WTC11 (cell line): ENCODE results near the gene GLT1D1. TPM values are rescaled to one million over a fixed set of nuclear protein-coding genes. Genes with fewer than 3 reads are reported as not detected.

Experiments used
- ATAC-seq: fragments of 200-7000 bp; cut with Tn5 transposase; 2 replicates; pipeline ENCODE4 v1.10.0; 2021; ENCODE audit warnings: mild to moderate bottlenecking, moderate library complexity
- CTCF ChIA-PET: fragments of 300-600 bp; sonication (Branson Sonifier 250); formaldehyde crosslinking; loops from one replicate; lab custom pipeline; 2021; ENCODE audit warnings: antibody characterized with exemption; lab: Charles Lee
- POLR2A ChIA-PET: fragments of 350-600 bp; sonication (Branson Sonifier 250); formaldehyde crosslinking; loops from one replicate; lab custom pipeline; 2021; ENCODE audit warnings: antibody characterized with exemption; lab: Charles Lee
- DNase-seq: peaks from one replicate; pipeline ENCODE4 v3.0.0; 2021; ENCODE audit warnings: low spot score
- H3K27ac Mint-ChIP-seq: 2 replicates; pipeline ENCODE4 v1.8.0; 2021; ENCODE audit warnings: mixed read lengths
- H3K27me3 Mint-ChIP-seq: 2 replicates; pipeline ENCODE4 v1.8.0; 2021; ENCODE audit warnings: low read depth, mild to moderate bottlenecking, moderate library complexity, mixed read lengths
- H3K36me3 Mint-ChIP-seq: 2 replicates; pipeline ENCODE4 v1.8.0; 2021; ENCODE audit warnings: mixed read lengths
- H3K4me1 Mint-ChIP-seq: 2 replicates; pipeline ENCODE4 v1.8.0; 2022; ENCODE audit warnings: mixed read lengths
- H3K4me3 Mint-ChIP-seq: 2 replicates; pipeline ENCODE4 v1.8.0; 2021; ENCODE audit warnings: mild to moderate bottlenecking, moderate library complexity, mixed read lengths
- H3K9me3 Mint-ChIP-seq: 2 replicates; pipeline ENCODE4 v1.8.0; 2021; ENCODE audit warnings: mixed read lengths
- CBFB ChIP-seq: sonication (generic); formaldehyde crosslinking; IDR thresholded peaks from 2 replicates; pipeline ENCODE4 v1.8.1; 2022; ENCODE audit warnings: mild to moderate bottlenecking, low read depth, missing genetic modification reagents
- CREB1 ChIP-seq: sonication (generic); formaldehyde crosslinking; IDR thresholded peaks from 2 replicates; pipeline ENCODE4 v1.8.0; 2023; ENCODE audit warnings: mild to moderate bottlenecking, missing genetic modification reagents
- EMX1 ChIP-seq: fragments of 250-450 bp; sonication (Bioruptor Pico); IDR thresholded peaks from 2 replicates; pipeline ENCODE4 v1.8.0; 2021; ENCODE audit warnings: mild to moderate bottlenecking
- ESRRA ChIP-seq: sonication (generic); formaldehyde crosslinking; IDR thresholded peaks from 2 replicates; pipeline ENCODE4 v1.8.1; 2022; ENCODE audit warnings: mild to moderate bottlenecking, missing genetic modification reagents, borderline replicate concordance
- FOXK1 ChIP-seq: sonication (generic); formaldehyde crosslinking; IDR thresholded peaks from 2 replicates; pipeline ENCODE4 v1.8.0; 2022; ENCODE audit warnings: mild to moderate bottlenecking, moderate library complexity, missing genetic modification reagents
- GTF2I ChIP-seq: fragments of 250-450 bp; sonication (Bioruptor Pico); conservative IDR thresholded peaks from 2 replicates; pipeline ENCODE4 v1.4.0; 2021; ENCODE audit warnings: mild to moderate bottlenecking
- IRF1 ChIP-seq: sonication (generic); formaldehyde crosslinking; IDR thresholded peaks from 2 replicates; pipeline ENCODE4 v1.8.0; 2023; ENCODE audit warnings: missing genetic modification reagents
- MYBL2 ChIP-seq: sonication (generic); formaldehyde crosslinking; IDR thresholded peaks from 2 replicates; pipeline ENCODE4 v1.8.1; 2023; ENCODE audit warnings: mild to moderate bottlenecking, moderate library complexity, missing genetic modification reagents
- NR3C1 ChIP-seq: sonication (generic); formaldehyde crosslinking; conservative IDR thresholded peaks from 2 replicates; pipeline ENCODE4 v1.8.1; 2023; ENCODE audit warnings: low read depth, mild to moderate bottlenecking, missing genetic modification reagents
- OVOL2 ChIP-seq: fragments of 250-450 bp; sonication (Bioruptor Pico); IDR thresholded peaks from 2 replicates; pipeline ENCODE4 v1.9.0; 2021; ENCODE audit warnings: mild to moderate bottlenecking, borderline replicate concordance
- RELA ChIP-seq: sonication (generic); formaldehyde crosslinking; IDR thresholded peaks from 2 replicates; pipeline ENCODE4 v1.8.1; 2022; ENCODE audit warnings: missing genetic modification reagents, mild to moderate bottlenecking, borderline replicate concordance
- RORB ChIP-seq: fragments of 250-450 bp; sonication (Bioruptor Pico); IDR thresholded peaks from 2 replicates; pipeline ENCODE4 v1.9.0; 2021; ENCODE audit warnings: mild to moderate bottlenecking
- USF2 ChIP-seq: sonication (generic); formaldehyde crosslinking; IDR thresholded peaks from 2 replicates; pipeline ENCODE4 v1.8.1; 2023; ENCODE audit warnings: mild to moderate bottlenecking, missing genetic modification reagents, moderate library complexity
- ZNF416 ChIP-seq: fragments of 250-450 bp; sonication (Bioruptor Pico); IDR thresholded peaks from 2 replicates; pipeline ENCODE4 v1.9.0; 2021; ENCODE audit warnings: mild to moderate bottlenecking, inconsistent platforms
- ZNF425 ChIP-seq: fragments of 250-450 bp; sonication (Bioruptor Pico); conservative IDR thresholded peaks from 2 replicates; pipeline ENCODE4 v1.9.0; 2021; ENCODE audit warnings: mild to moderate bottlenecking
- ZNF532 ChIP-seq: fragments of 250-450 bp; sonication (Bioruptor Pico); IDR thresholded peaks from 2 replicates; pipeline ENCODE4 v1.9.0; 2021; ENCODE audit warnings: mild to moderate bottlenecking, borderline replicate concordance
- ZNF671 ChIP-seq: fragments of 250-450 bp; sonication (Bioruptor Pico); IDR thresholded peaks from 2 replicates; pipeline ENCODE4 v1.8.0; 2021; ENCODE audit warnings: mild to moderate bottlenecking
- total RNA-seq: library from RNA; stranded (reverse); gene quantifications from 3 replicates; pipeline ENCODE4 v1.2.3, GENCODE V29; 2021
- TF ChIP-seq, protein P1 (sequence below): sonication (generic); formaldehyde crosslinking; IDR thresholded peaks from 2 replicates; pipeline ENCODE4 v1.8.1; 2023; ENCODE audit warnings: mild to moderate bottlenecking, missing genetic modification reagents, borderline replicate concordance
- TF ChIP-seq, protein P2 (sequence below): fragments of 250-450 bp; sonication (Bioruptor Pico); IDR thresholded peaks from 2 replicates; pipeline ENCODE4 v2.1.2; 2022; ENCODE audit warnings: mild to moderate bottlenecking, moderate library complexity

The GLT1D1 gene
- total RNA-seq, 1 experiment from 2014 or later = 1.5 TPM

DNA sequence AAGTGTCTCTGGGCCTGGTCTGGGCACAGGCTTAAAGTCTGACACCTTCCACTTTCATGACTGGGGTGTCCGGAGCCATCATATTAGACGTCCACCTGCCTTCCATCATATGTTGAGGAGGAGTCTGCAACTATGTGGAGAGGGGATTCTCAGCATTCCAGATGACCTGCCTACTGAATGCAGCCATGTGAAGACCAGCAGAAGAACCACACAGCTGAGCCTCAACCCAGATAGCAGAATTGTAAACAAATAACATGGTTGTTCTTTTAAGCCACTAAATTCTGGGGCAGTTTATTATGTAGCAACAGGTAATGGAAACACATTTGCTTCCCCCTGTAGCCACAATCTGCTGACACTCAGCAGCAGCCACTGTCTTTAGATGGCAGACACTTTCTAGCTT is 25.6 kb upstream of the GLT1D1 start (continued):
- TF ChIP-seq, protein P1, sequence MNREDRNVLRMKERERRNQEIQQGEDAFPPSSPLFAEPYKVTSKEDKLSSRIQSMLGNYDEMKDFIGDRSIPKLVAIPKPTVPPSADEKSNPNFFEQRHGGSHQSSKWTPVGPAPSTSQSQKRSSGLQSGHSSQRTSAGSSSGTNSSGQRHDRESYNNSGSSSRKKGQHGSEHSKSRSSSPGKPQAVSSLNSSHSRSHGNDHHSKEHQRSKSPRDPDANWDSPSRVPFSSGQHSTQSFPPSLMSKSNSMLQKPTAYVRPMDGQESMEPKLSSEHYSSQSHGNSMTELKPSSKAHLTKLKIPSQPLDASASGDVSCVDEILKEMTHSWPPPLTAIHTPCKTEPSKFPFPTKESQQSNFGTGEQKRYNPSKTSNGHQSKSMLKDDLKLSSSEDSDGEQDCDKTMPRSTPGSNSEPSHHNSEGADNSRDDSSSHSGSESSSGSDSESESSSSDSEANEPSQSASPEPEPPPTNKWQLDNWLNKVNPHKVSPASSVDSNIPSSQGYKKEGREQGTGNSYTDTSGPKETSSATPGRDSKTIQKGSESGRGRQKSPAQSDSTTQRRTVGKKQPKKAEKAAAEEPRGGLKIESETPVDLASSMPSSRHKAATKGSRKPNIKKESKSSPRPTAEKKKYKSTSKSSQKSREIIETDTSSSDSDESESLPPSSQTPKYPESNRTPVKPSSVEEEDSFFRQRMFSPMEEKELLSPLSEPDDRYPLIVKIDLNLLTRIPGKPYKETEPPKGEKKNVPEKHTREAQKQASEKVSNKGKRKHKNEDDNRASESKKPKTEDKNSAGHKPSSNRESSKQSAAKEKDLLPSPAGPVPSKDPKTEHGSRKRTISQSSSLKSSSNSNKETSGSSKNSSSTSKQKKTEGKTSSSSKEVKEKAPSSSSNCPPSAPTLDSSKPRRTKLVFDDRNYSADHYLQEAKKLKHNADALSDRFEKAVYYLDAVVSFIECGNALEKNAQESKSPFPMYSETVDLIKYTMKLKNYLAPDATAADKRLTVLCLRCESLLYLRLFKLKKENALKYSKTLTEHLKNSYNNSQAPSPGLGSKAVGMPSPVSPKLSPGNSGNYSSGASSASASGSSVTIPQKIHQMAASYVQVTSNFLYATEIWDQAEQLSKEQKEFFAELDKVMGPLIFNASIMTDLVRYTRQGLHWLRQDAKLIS (CRISPR knock-in tag) = no peak

DNA sequence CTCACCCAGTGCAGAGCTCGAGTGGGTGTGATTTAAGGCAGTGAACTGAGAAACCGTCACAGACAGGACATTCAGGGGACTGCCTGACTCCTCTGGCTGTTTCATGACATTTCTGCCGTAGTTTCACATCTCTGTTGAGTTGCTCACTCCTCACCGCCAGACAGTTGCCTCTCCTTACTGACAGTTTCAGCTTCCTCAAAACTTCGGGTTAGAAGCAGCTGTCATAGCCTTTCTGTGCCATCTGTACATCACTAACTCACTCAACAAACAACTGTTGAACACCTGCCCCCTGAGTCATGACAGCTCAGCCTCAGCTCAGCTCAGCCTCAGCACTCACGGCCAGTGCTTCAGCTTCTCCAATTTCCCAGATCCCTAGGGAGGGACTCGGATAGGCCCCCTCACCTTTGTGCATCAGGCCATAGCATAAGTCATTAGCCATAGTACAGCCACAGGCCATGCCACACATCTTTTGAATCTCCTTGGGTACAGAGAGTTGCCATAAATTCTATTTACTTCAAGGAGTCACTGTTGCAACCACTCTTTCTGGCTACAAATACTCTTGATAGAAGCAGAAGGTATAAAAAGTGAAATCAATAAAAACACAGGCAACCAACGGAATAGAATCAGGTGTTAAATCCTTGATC is 23.3 kb upstream of the GLT1D1 start:
- POLR2A ChIA-PET = no interaction called here
- peaks cover 47% of the 10 kb centered on the region for H3K36me3 Mint-ChIP-seq
- H3K4me1 Mint-ChIP-seq = no peaks in the 10 kb centered on the region
- H3K9me3 Mint-ChIP-seq = peaks cover 37% of the 10 kb centered on the region
- DNase-seq (no peak), ATAC-seq (no peak)
- H3K27ac Mint-ChIP-seq = no peak overlapping the region
- CTCF ChIA-PET = no interaction called here
- no peak overlapping the region for H3K4me3 Mint-ChIP-seq
- TF ChIP-seq ESRRA = no peak
- TF ChIP-seq FOXK1 (CRISPR knock-in tag) = no peak
- TF ChIP-seq ZNF425 = no peak
- TF ChIP-seq CREB1 (CRISPR knock-in tag) = no peak
- TF ChIP-seq USF2 (CRISPR knock-in tag) = no peak
- no peak for TF ChIP-seq ZNF532 (CRISPR knock-in tag)
- TF ChIP-seq NR3C1 (CRISPR knock-in tag) = no peak
- no peak for TF ChIP-seq GTF2I
- TF ChIP-seq ZNF671 (CRISPR knock-in tag) = no peak
- TF ChIP-seq EMX1 (CRISPR knock-in tag) = no peak
- no peak for TF ChIP-seq ZNF416 (CRISPR knock-in tag)
- TF ChIP-seq OVOL2 (CRISPR knock-in tag) = no peak
- TF ChIP-seq, protein P2, sequence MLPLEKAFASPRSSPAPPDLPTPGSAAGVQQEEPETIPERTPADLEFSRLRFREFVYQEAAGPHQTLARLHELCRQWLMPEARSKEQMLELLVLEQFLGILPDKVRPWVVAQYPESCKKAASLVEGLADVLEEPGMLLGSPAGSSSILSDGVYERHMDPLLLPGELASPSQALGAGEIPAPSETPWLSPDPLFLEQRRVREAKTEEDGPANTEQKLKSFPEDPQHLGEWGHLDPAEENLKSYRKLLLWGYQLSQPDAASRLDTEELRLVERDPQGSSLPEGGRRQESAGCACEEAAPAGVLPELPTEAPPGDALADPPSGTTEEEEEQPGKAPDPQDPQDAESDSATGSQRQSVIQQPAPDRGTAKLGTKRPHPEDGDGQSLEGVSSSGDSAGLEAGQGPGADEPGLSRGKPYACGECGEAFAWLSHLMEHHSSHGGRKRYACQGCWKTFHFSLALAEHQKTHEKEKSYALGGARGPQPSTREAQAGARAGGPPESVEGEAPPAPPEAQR (CRISPR knock-in tag) = no peak
- TF ChIP-seq RELA = no peak
- TF ChIP-seq RORB (CRISPR knock-in tag) = no peak
- TF ChIP-seq MYBL2 = no peak
- TF ChIP-seq IRF1 (CRISPR knock-in tag) = no peak
- no peak for TF ChIP-seq CBFB (CRISPR knock-in tag)
- H3K27me3 Mint-ChIP-seq = peaks cover 3% of the 10 kb centered on the region
